GM21825 (cell line): ENCODE data around the gene TMC5.
"Not testable (repeated sequence)": the region's sequence is repeated elsewhere in the genome, so short reads cannot be mapped to it uniquely, and the experiment has no call there.

Source experiments
- ATAC-seq: cut with Tn5 transposase; IDR thresholded peaks from one replicate; pipeline ENCODE4 v1.9.1; 2021; ENCODE audit warnings: mild to moderate bottlenecking, moderate library complexity; ENCODE audit not compliant: unreplicated experiment

Gene TMC5

DNA sequence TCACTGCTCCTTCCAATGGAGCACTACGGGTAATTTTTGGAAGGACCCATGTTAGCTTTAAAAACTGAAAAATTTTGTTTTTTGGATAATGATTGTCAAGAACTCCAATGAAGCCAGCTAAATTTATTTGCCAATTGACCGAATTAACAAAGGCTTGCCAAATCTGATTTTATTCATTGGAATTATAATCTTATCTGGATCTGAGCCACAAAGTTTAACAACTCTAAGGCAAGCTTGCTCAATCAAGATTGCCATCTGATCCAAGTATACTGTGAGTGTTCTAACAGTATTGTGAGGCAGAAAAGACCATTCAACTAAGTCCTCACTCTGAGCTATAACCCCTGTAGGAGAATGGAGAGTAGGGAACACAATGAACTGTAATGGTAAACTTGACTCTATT is 20.3 kb upstream of the TMC5 start:
- ATAC-seq, result not testable (repeated sequence)

DNA sequence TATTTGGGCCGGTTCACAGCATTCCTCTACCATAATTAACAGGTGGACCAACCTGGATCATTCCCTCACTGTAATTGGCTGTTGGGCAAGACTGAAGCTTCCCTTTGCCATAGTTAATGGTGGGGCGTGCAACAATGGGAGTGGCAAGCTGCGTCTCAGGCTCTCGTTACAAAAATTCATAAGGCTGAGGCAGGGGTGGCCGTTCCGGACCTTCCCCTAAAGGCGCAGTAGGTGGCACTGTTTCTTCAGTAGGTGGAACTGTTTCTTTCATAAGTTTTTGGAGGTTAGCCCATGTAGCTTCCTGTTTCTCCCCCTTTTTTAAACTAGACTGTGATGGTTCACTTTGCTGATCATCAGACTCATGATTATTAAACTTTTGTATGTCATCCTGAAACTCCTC is 17.0 kb upstream of the TMC5 start:
- no peak for ATAC-seq

DNA sequence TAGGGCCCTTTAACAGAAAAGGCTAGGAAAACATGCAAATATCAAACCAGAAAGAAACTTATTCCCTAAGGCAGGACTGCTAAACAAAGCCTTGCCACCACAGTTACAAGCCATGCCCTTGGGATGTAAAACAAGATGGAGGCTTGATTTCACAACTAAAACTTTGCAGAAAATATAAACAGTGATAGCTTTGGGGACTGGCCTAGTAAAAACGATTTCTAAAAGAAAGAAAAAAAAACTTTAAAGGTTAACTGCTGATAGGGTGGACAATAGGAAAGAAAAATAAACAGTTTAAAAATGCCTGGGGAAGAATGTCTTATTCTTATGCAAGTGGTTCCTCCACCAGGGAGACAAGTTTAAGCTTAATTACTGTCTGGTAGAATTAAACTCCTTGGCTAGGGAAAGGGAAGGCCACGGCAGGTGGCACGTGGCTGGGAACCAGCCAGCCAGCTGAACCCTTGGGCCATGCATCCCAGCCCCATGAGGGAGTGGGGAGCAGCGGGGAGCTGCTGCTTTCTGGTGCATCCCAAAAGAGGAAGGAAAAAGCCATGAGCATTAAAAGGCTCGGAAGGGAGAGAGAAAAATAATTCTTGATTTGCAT is 10.7 kb upstream of the TMC5 start:
- no peak for ATAC-seq

DNA sequence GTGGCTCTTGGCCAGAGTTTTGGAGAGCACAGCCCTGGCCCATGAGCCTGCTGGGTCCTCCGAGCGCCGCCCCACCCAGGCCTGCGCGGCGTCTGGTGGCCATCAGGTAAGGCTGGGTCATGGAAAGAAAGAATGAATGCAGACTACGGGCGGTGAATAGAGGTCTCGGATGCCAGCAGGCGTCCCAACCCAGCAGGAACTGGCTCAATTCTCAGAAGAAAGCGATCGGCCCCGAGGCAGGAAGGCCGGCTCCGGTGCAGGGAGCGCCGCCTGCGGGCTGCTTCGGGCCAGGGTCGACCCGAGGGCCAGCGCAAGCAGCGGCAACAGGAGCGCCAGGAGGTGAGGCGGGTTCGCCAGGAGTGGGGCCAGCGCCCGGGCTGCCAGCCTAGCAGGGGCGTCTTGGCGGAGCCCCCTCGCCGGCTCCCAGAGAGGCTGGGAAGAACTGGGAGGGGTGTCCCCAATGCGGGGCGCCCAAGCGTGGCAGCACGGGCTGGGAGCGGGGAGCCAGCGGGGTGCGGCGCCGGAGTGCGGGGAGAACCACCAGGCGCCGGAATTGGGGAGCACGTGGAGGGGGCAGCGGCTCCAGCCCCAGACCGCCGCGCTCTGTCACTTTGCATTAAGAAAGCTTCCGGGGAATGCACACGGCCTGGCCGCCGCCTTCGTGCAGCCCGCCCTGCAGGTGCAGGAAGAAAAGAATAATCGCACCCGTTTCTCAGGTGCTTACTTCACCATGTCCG is 7.1 kb upstream of the TMC5 start:
- no peak for ATAC-seq

DNA sequence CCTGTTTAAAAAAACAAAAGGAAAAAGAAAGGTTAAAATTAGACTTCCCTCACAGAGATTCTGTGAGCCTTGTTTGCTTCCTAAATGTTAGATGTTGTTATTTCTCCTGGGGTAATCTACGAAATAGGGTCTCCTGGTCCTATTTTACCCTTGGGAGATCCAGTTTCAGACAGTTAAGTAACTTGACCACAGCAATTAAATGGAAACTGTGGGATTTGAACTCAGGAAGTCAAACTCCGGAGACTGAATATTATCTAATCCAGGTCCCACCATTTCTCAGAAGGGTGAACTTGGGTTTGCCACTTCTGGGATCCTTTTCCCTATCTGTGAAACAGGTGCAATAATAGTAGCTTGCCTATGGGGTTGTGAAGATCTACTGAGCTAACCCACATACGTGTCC is 6.4 kb upstream of the TMC5 start:
- ATAC-seq, result no peak

DNA sequence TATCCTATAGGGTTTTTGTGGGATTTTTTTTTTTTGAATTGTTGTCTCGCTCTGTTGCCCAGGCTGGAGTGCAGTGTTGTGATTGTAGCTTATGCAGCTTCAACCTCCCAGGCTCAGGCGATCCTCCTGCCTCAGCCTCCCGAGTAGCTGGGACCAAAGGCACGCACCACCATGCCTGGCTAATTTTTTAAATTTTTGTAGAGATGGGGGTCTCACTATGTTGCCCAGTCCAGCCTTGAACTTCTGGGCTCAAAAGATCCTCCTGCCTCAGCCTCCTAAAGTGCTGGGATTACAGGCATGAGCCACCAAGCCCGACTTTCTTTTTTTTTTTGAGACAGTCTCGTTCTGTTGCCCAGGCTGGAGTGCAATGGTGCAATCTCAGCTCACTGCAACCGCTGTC is 5.6 kb upstream of the TMC5 start:
- ATAC-seq, result not testable (repeated sequence)

DNA sequence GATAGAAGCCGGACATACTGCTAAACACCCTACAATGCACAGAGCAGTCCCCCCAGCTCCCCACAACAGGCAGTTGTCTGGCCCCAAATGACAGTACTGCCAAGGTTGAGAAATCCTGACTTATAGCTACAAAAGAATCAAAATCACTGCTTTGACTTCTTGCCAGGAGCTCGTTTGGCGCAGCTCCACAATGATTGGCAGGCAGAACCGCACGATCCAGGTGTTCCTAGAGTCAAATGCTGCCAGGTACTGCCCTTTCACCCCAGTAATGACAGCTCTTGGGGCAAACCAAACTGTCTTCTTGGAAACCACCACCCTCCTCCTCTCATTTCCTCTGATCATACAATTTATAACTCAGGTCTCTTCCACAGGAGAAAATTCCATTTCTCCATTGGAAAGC is 2.2 kb upstream of the TMC5 start:
- no peak for ATAC-seq

DNA sequence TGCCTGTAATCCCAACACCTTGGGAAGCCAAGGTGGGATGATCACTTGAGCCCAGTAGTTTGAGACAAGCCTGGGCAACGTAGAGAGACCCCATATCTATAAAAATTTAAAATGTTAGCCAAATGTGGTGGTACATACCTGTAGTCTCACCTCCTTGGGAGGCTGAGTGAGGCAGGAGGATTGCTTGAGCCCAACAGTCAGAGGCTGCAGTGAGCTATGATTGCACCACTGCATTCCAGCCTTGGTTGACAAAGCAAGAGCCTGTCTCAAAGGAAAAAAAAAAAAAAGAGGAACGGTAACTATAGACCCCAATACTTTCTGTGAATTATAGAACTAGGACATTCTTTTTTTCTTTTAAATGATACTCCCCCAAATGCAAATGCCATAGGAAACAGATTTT is 1.8 kb upstream of the TMC5 start:
- no peak for ATAC-seq

DNA sequence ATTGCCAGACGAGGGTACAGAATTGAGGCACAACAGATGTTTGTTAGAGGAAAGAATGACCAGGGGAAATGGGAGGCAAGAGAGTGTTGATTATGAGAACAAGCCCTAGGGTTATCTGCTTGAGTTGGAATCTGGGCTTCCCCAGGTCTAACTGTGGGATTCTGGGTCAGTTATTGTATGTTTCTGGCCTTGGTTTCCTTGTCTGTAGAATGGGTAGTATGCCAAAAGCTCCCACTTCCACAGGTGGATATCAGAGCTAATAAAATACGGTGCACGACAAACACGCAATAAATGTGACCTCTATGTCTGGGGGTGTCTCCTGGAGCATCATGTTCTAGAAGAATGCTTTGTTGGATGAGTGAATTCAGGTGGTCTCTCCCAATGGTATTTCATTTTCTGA is 517 bp downstream of the TMC5 start:
- ATAC-seq, result no peak

DNA sequence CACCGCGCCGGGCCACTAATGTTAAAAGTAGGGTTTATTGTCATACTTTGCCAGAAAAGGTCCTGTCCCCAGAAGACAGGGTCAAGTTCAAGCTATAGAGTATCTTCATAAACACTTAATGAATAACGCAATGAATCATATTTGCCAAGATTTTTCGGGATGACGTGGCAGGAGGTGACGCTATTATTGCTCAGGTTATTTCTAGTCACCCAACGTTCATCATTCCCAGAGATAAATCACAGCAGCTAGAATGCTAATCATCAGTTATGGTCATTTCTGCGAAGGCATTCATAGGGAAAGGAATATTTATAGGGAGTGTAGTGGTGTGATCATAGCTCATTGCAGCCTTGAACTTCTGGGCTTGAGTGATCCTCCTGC is 2.0 kb downstream of the TMC5 start:
- no peak for ATAC-seq

DNA sequence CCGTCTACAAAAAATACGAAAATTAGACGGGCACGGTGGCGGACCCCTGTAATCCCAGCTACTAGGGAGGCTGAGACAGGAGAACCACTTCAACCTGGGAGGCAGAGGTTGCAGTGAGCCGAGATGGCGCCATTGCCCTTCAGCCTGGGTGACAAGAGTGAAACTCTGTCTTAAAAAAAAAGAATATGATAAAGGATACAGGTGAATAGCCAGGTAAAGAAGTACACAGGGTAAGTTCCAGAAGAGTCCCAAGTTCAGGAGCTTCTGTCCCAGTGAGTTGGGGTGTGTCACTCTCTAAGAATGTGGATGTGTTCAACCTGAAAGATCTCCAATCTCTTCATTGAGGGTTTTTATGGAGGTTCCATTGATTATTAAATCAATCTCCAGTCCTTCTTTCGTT is 6.8 kb downstream of the TMC5 start:
- ATAC-seq, result no peak

DNA sequence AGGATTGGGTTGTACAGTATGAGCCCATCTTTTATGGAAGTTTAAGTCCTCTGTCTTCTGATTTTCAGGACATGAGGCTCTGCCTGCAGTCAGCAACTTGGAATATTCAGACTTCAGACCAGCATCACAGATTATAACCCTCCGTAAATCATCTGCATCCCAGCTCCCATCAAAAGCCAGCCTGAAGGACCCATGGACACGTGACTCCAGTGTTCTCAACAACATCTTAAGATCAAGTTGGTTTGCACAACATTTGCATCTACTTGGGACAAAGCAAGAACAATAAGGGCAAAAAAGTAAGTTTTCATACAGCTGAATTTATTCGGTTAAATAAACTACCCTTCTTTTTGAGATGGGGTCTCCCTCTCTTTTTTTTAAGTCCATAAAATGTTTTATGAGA is 12.7 kb downstream of the TMC5 start:
- ATAC-seq, result no peak

DNA sequence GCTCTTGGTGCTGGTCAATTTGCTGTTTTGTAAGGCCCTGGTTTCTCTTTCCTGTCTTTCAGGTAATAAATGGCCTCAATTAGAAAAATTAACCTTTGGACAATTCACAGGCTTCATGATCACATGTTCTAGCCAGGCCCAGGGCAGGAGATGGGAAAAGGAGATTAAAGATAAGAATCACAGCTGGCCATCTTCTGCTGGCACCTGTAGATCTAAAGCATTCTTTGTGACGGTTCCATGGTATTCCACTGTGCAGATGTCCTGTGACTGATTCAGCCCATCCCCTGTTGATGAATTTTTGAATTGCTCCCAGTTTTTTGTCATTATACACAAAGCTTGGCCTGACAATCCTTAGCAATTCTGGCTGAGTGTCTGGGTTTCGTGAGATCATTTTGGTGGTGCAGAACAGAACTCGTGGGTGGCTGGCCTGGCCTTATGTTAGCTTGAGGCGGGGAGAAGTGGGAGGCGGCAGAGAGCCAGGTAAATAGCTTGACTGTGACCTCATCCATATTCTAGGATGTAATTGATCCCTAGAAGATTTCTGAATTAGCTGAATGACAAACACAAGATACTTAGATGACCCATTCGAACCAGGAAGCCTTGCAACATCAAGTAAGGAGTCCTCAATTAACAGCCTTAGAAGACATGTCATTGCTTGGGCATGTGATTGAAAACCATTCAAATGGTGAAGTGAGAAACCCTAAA is 14.1 kb downstream of the TMC5 start:
- ATAC-seq, result no peak

DNA sequence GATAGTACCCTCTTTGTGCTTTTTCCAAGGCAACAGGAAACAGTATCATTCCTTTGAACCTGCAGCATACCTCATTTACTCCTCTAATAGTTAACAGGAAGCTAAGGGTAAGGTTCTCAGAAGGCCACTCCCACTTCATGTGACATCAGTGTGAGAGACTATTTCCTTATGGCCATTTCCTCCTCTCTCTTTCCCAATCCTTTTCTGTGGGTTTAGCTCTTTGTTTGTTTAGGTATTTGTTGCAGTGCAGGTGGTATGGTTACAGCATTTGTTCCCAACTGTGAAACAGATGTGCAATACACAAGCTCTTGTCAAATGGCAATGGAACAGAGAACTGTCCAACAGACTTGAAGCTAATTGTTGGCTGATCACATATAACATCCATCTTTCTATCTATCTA is 14.7 kb downstream of the TMC5 start:
- no peak for ATAC-seq

DNA sequence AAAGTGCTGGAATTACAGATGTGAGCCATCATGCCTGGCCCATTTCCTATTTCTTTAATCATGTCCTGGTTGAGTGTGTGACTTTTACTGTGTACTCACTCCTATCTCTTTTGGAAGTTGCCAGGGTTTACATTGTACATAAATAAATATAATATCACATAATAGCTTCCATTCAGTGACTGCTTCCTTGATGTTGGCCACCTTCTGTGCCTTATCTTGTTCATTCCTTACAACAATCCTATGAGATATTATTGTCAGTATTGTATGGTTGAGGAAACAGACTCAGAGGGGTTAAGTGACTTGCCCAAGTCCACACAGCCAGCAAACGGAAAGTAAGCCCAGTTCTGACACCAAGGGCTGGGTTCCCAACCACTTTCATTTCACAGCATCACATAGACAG is 16.9 kb downstream of the TMC5 start:
- no peak for ATAC-seq

DNA sequence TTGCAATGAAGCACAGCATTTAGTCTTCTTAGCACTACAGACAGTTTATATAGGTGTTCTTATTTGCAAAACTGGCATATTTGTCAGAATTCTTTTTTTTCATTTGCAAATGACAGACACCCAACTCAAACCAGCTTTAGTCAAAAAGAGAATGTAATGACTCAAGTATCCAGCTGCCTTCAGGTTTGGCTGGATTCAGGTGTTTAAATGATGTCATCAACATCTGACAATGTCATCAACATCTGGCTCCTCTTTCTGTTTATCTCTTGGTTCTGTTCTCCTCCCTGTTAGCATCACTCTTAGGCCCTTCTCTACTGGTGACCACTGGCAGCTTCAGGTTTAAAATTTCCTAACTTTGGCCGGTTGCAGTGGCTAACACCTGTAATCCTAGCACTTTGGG is 18.9 kb downstream of the TMC5 start:
- ATAC-seq, result no peak

DNA sequence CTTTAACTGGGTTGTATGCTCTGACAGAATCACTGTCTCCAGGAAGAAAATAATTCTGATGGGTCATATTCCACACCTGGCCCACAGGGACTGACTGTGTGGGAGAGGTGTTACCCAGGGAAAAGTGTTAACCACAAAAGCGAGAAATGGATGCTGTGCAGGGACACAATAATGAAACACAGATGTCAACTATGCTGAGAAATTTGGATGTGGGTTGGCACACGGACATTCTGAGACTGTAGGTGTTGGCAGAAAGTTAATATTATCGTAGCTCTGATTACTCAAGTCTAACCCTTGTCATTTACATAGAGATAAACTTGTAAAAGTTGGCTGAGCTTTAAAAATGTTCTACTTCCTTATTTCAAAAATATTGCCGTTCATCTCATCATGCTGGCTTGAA is 19.6 kb downstream of the TMC5 start:
- ATAC-seq, result no peak

DNA sequence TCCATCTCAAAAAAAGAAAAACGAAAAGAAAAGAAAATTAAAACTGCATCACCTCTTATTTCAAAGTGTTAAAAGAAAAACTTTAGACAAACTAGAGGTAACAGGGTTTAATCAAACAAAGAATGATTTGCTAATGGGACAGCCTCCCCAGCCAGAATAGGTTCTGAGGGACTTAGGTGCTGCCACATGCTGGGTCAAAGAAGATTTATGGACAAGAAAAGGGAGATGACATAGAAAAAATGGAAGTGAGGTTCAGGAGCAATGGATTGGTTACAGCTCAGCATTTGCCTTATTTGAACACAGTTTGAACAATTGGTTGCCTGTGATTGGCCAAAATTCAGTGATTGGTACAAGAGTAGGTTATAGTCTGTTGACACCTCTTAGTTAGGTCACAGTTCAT is 21.1 kb downstream of the TMC5 start:
- no peak for ATAC-seq

DNA sequence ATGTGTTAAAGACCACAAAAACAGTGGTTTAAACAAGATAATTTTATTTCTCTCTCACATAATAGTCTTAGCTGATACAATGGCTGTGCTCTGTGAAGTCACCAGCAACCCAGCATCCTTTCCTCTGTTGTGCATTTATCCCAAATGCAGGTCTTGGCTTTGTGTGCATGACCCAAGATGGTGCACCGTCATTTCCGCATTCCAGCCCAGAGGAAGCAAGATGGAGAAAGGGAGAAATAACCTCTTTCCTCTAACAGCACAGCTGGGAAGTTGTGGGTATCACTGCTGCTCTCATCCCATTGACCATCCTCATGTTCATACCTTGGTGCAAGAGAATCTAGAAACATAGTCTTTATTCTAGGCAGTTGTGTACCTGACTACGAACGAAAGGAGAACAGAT is 21.8 kb downstream of the TMC5 start:
- no peak for ATAC-seq

DNA sequence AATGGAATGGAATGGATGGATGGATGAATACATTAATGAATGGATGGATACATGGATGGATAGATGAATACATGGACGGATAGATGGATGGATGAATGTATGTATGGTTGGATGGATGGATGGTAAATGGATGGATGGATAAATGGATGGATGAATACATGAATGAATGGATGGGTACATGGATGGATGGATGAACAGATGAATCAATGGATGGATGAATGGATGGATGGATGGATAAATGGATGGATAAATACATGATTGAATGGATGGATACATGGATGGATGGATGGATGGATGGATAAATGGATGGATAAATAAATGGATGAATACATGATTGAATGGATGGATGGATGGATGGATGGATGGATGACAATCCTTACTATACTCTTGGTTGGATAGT is 26.0 kb downstream of the TMC5 start:
- ATAC-seq, result no peak

DNA sequence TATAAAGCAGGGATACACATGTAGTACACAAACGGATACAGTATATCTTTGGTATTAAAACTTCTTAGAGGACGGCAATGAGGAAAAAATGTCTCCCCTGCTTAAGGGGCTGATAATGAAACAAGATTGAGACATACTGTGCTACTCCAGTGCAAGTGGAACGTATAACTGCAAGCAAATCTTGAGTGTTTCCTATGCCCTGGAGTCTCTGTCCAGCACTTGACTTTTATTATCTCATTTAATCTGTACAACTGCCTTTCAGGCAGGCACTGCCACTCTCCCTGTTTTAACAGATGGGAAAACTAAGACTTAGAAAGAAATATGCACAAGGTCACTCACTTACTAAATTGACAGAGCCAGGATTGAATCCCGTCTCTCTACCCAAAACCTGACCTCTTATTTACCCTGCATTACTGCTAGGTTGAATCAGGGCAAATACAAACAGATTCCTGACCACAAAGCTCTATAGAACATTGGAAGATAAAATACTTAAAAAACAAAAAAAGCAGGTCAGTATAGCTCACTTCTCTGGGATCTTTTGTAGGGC is 28.7 kb downstream of the TMC5 start:
- no peak for ATAC-seq

DNA sequence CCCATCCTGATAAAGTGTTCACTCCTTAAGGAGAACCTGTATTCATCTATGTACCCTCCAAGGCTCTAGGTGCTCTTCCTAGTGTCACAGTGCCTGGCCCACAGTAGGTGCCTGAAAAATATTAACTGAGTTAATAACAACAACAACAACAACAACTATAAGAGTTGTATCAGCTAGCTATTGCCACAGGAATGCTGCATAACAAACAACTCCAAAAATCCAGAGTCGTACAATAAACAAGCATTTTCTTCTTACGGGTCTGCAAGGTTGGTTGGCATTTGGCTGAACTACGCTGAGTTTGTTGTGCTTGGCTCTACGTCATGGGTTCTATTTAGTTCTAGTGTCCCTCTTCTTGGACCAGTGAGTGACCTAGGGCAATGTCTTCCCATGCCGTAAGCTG is 29.2 kb downstream of the TMC5 start:
- no peak for ATAC-seq
